Skeletal muscle tissue (tissue), 4 donors: ENCODE measurements around the gene CFAP46. TPM values are rescaled to one million over a fixed set of nuclear protein-coding genes. Genes with fewer than 3 reads are reported as not detected.

Source experiments
- H3K27ac ChIP-seq: one replicate; pipeline ENCODE4 v1.7.0; 2013; ENCODE audit warnings: mild to moderate bottlenecking, low read depth, low read length, inconsistent platforms
- H3K27me3 ChIP-seq, 3 donors: one replicate each; pipeline ENCODE4 v1.7.0; 2013; ENCODE audit warnings: low read length in 3 of 3; ENCODE audit not compliant: control insufficient read depth in 3 of 3, insufficient read depth in 3 of 3
- H3K36me3 ChIP-seq, 3 donors: one replicate each; pipeline ENCODE4 v1.7.0; 2013; ENCODE audit warnings: low read length in 3 of 3; ENCODE audit not compliant: control insufficient read depth in 3 of 3, insufficient read depth in 3 of 3
- H3K4me1 ChIP-seq, 3 donors: one replicate each; pipeline ENCODE4 v1.7.0; 2013; ENCODE audit warnings: low read length in 3 of 3, mild to moderate bottlenecking in 3 of 3; ENCODE audit not compliant: control insufficient read depth in 3 of 3, insufficient read depth in 3 of 3
- H3K4me3 ChIP-seq, 3 donors: one replicate each; pipeline ENCODE4 v1.7.0; 2013; ENCODE audit warnings: low read length in 3 of 3
- H3K9ac ChIP-seq, 3 donors: one replicate each; pipeline ENCODE4 v1.7.0; 2013; ENCODE audit warnings: low read length in 3 of 3, mild to moderate bottlenecking in 3 of 3, moderate library complexity in 2 of 3, low read depth in 1 of 3
- H3K9me3 ChIP-seq, 3 donors: one replicate each; pipeline ENCODE4 v1.7.0; 2013; ENCODE audit warnings: low read length in 3 of 3; ENCODE audit not compliant: control insufficient read depth in 3 of 3
- total RNA-seq: library from RNA; depleted of rRNA; stranded (reverse); fragments of >200 nt; gene quantifications from one replicate; pipeline ENCODE4 v1.2.3, GENCODE V29; 2014
- donor health status: Osteomylitis.

CFAP46 gene
- total RNA-seq: not detected

- H3K9me3 ChIP-seq: no peaks in the 10 kb centered on the region
- H3K9ac ChIP-seq: no peak within 1 kb of the TSS
- peak within 1 kb of the TSS in 2 of 3 donors; percentile 45 to 52 for H3K4me3 ChIP-seq
- peaks cover 40 to 73% (median 66%) of the 10 kb centered on the region in 3 donors for H3K27me3 ChIP-seq
- peaks cover 0 to 6% (median 5%) of the 10 kb centered on the region in 3 donors for H3K4me1 ChIP-seq
- no peaks in the 10 kb centered on the region for H3K36me3 ChIP-seq
- H3K27ac ChIP-seq: no peak within 1 kb of the TSS
Measured at GRCh38 chr10:132942101-132943057, at the start of gene CFAP46. TSS of gene CFAP46 (minus strand) at chr10:132942570. CDS start at chr10:132942484, 86 bp downstream.

- peaks cover 0 to 2% (median 0%) of the 10 kb centered on the region in 3 donors for H3K4me1 ChIP-seq
- H3K9me3 ChIP-seq: peaks cover 0 to 3% (median 0%) of the 10 kb centered on the region in 3 donors
- H3K9ac ChIP-seq: no peak overlapping the region
- H3K36me3 ChIP-seq: no peaks in the 10 kb centered on the region
- peaks cover 18 to 42% (median 41%) of the 10 kb centered on the region in 3 donors for H3K27me3 ChIP-seq
- no peak overlapping the region for H3K4me3 ChIP-seq
- no peak overlapping the region for H3K27ac ChIP-seq
Measured at GRCh38 chr10:132991706-132992432, 49.5 kb upstream of the CFAP46 start.

- peaks cover 0 to 3% (median 0%) of the 10 kb centered on the region in 3 donors for H3K9me3 ChIP-seq
- H3K4me1 ChIP-seq: peaks cover 0 to 2% (median 0%) of the 10 kb centered on the region in 3 donors
- H3K4me3 ChIP-seq: no peak overlapping the region
- peaks cover 25 to 48% (median 40%) of the 10 kb centered on the region in 3 donors for H3K27me3 ChIP-seq
- H3K9ac ChIP-seq: no peak overlapping the region
- no peak overlapping the region for H3K27ac ChIP-seq
- no peaks in the 10 kb centered on the region for H3K36me3 ChIP-seq
Measured at GRCh38 chr10:132990684-132991545, 48.5 kb upstream of the CFAP46 start.

- H3K9ac ChIP-seq: peak overlapping the region in 1 of 3 donors; percentile 43
- no peak overlapping the region for H3K4me3 ChIP-seq
- H3K36me3 ChIP-seq: no peaks in the 10 kb centered on the region
- H3K27me3 ChIP-seq: peaks cover 26 to 46% (median 34%) of the 10 kb centered on the region in 3 donors
- no peak overlapping the region for H3K27ac ChIP-seq
- H3K4me1 ChIP-seq: peaks cover 0 to 1% (median 0%) of the 10 kb centered on the region in 3 donors
- peaks cover 0 to 3% (median 0%) of the 10 kb centered on the region in 3 donors for H3K9me3 ChIP-seq
Measured at GRCh38 chr10:132989476-132990415, 47.4 kb upstream of the CFAP46 start.

DNA sequence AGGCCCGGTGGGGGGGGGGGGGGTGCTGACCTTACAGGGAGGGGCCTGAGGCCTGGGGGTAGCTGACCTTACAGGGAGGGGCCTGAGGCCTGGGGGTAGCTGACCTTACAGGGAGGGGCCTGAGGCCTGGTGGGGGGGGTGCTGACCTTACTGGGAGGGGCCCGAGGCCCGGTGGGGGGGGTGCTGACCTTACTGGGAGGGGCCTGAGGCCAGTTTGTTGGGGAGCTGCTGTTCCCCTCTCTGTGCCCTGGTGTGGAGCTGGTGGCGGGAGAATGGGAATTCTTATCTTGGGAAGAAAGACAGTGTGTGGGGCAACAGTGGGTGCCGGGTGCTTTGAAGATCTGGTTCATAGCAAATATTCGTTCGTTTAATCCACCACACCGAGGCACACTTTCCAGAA is 46.6 kb upstream of the CFAP46 start:
- Histone ChIP-seq H3K4me3 (no peak overlapping the region), H3K27me3 (peaks cover 29 to 47% (median 35%) of the 10 kb centered on the region in 3 donors), H3K9me3 (peaks cover 0 to 3% (median 0%) of the 10 kb centered on the region in 3 donors), H3K4me1 (no peaks in the 10 kb centered on the region), H3K9ac (no peak overlapping the region), H3K27ac (no peak overlapping the region), H3K36me3 (no peaks in the 10 kb centered on the region)

DNA sequence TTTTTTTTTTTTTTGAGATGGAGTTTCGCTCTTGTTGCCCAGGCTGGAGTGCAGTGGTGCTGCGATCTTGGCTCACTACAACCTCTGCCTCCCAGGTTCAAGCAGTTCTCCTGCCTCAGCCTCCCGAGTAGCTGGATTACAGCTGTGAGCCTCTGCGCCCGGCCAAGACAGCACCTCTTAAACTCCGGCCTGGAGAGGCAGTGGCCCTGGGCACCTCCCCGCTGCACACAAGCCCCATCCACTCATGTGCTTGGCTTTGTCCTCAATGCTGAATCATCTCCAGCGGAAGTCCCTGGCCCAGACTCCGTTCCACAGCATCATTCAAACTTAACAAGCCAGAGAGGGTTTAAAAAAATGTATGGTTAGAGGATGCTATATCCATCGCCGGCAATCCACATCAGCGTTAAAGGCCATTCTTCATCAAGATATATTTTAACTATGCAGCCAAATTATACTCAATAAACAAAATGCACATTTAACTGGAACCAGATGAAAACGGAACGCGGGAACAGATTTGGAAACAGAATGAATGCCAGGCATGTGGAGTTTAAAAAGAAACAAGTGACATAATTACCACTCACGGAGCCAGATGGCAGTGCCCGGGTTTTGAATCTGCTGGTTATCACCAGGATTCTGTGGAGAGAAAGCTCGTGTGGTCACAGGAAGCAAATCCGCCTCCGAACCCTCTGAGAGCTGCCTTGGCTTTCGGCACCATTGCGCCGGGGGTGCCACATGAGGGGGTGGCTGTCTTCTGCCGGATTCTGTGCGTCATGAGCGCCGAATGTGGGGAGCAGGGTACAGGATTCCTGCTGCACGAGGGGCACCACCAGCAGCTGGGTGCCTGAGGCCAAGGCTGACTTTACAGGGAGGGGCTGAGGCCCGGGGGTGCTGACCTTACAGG is 45.6 kb upstream of the CFAP46 start:
- peaks cover 0 to 3% (median 0%) of the 10 kb centered on the region in 3 donors for H3K9me3 ChIP-seq
- no peak overlapping the region for H3K27ac ChIP-seq
- no peaks in the 10 kb centered on the region for H3K36me3 ChIP-seq
- H3K27me3 ChIP-seq: peaks cover 23 to 43% (median 32%) of the 10 kb centered on the region in 3 donors
- no peak overlapping the region for H3K9ac ChIP-seq
- H3K4me1 ChIP-seq: no peaks in the 10 kb centered on the region
- H3K4me3 ChIP-seq: no peak overlapping the region

DNA sequence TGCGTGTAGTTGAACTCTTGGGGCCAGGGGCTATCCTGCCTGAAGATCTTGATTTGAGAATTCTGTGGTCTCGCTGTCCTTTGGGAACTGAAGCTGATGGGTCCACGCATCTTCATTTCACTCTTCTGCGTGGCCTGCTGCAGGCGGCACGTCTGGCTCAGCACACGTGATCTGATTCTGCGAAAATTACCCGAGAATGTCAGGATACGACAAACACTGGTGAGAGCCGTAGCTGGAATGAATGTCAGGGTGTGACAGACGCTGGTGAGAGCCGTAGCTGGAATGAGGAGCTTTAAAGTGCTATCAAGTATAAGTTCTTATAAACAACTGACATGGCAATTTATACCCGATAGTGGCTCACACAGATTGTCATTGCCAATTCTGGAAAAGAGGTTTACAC is 44.6 kb upstream of the CFAP46 start:
- no peak overlapping the region for H3K27ac ChIP-seq
- no peak overlapping the region for H3K4me3 ChIP-seq
- H3K27me3 ChIP-seq: peaks cover 25 to 44% (median 37%) of the 10 kb centered on the region in 3 donors
- no peak overlapping the region for H3K9ac ChIP-seq
- H3K4me1 ChIP-seq: no peaks in the 10 kb centered on the region
- peaks cover 0 to 3% (median 0%) of the 10 kb centered on the region in 3 donors for H3K9me3 ChIP-seq
- no peaks in the 10 kb centered on the region for H3K36me3 ChIP-seq

DNA sequence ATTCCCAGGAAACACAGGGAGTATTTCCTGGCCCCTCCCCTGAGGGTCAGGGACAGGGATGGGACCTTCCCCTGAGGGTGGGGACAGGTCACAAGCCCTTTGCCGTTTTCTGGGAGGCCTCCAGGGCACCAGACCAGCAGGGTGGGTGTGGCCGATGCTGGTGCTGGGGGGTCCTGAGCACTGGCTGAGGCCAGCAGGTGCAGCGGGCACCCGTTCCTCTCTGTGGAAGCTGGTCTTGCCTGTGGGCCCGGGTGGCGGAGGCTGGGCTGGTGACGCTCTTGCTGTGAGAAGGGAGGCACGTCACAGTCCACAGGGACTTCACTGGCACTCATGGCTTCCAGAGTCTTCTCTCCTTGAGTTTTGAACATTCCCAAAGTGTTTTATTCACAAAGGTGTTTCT is 44.2 kb upstream of the CFAP46 start:
- H3K27me3 ChIP-seq: peaks cover 25 to 48% (median 33%) of the 10 kb centered on the region in 3 donors
- H3K36me3 ChIP-seq: no peaks in the 10 kb centered on the region
- H3K4me3 ChIP-seq: no peak overlapping the region
- H3K9me3 ChIP-seq: peaks cover 0 to 3% (median 0%) of the 10 kb centered on the region in 3 donors
- H3K27ac ChIP-seq: no peak overlapping the region
- no peak overlapping the region for H3K9ac ChIP-seq
- H3K4me1 ChIP-seq: no peaks in the 10 kb centered on the region
